GM21737 (cell line): ENCODE results near the gene PTPA.
A peak's percentile ranks its signal among the peaks of the same experiment; 100 is the strongest.

Experiments used
- ATAC-seq: cut with Tn5 transposase; IDR thresholded peaks from one replicate; pipeline ENCODE4 v1.9.1; 2021; ENCODE audit warnings: mild to moderate bottlenecking, moderate library complexity; ENCODE audit not compliant: unreplicated experiment

The PTPA gene

GRCh38 chr9:129110740-129111527, at the start of gene PTPA, which contains the start of gene CRAT:
PTPA (plus strand) TSS chr9:129111415; CDS start chr9:129111601, 186 bp downstream.
CRAT (minus strand) TSS chr9:129110793; CDS start chr9:129110509, 284 bp downstream.
- peak; percentile 77 for ATAC-seq

- no peak for ATAC-seq
Observed at GRCh38 chr9:129063061-129063460, 48.2 kb upstream of the PTPA start.

GRCh38 chr9:129064499-129064908, 46.7 kb upstream of the PTPA start:
- no peak for ATAC-seq

GRCh38 chr9:129068110-129068509, 43.1 kb upstream of the PTPA start:
- ATAC-seq: no peak

GRCh38 chr9:129068990-129069861, 42.0 kb upstream of the PTPA start:
- ATAC-seq: peak; percentile 64

GRCh38 chr9:129069862-129070641, 41.2 kb upstream of the PTPA start:
- no peak for ATAC-seq

- ATAC-seq: no peak
Observed at GRCh38 chr9:129070696-129071525, 40.3 kb upstream of the PTPA start.

- no peak for ATAC-seq
Observed at GRCh38 chr9:129071526-129072126, 39.6 kb upstream of the PTPA start.

GRCh38 chr9:129072171-129072570, 39.0 kb upstream of the PTPA start:
- ATAC-seq: no peak

- ATAC-seq: no peak
Observed at GRCh38 chr9:129073404-129073803, 37.8 kb upstream of the PTPA start.

- ATAC-seq: no peak
Observed at GRCh38 chr9:129074106-129074505, 37.1 kb upstream of the PTPA start.

GRCh38 chr9:129075996-129076639, 35.1 kb upstream of the PTPA start:
- no peak for ATAC-seq

GRCh38 chr9:129076640-129077037, 34.6 kb upstream of the PTPA start:
- no peak for ATAC-seq

- no peak for ATAC-seq
Observed at GRCh38 chr9:129077236-129077635, 34.0 kb upstream of the PTPA start.

- no peak for ATAC-seq
Observed at GRCh38 chr9:129078691-129079503, 32.3 kb upstream of the PTPA start.

- no peak for ATAC-seq
Observed at GRCh38 chr9:129079829-129080228, 31.4 kb upstream of the PTPA start.

GRCh38 chr9:129080298-129080600, 31.0 kb upstream of the PTPA start:
- ATAC-seq: no peak

- ATAC-seq: peak; percentile 89
Observed at GRCh38 chr9:129080601-129081387, 30.4 kb upstream of the PTPA start, which contains the start of gene DOLPP1. DOLPP1 (plus strand) TSS chr9:129081111; CDS start chr9:129081132, 21 bp downstream.
